GM23338 (cell line): ENCODE data around the gene AFF1. TPM values are rescaled to one million over a fixed set of nuclear protein-coding genes. Genes with fewer than 3 reads are reported as not detected.

ENCODE experiments used
- ATAC-seq: fragments of 200-7000 bp; cut with Tn5 transposase; 3 replicates; pipeline ENCODE4 v1.9.1; 2020
- DNase-seq: peaks from one replicate; pipeline ENCODE4 v3.0.0-alpha.2; 2015; ENCODE audit warnings: low spot score
- H2AFZ ChIP-seq: fragments of 200-600 bp; sonication (generic); 2 replicates; pipeline ENCODE4 v1.8.0; 2016; ENCODE audit warnings: antibody characterized with exemption, mild to moderate bottlenecking, moderate library complexity
- H3F3A ChIP-seq: fragments of 200-600 bp; sonication (generic); replicated peaks from 2 replicates; pipeline ENCODE4 v1.8.0; 2017; ENCODE audit warnings: antibody characterized with exemption, mixed run types, low read depth
- H3K27ac ChIP-seq: fragments of 200-600 bp; sonication (generic); 2 replicates; pipeline ENCODE4 v1.6.1; 2016; ENCODE audit warnings: low read depth
- H3K27me3 ChIP-seq: fragments of 200-600 bp; sonication (generic); 2 replicates; pipeline ENCODE4 v1.8.0; 2016; ENCODE audit warnings: mild to moderate bottlenecking, mixed run types, moderate library complexity; ENCODE audit not compliant: insufficient read depth
- H3K36me3 ChIP-seq: fragments of 200-600 bp; sonication (generic); 2 replicates; pipeline ENCODE4 v1.8.0; 2016; ENCODE audit warnings: mild to moderate bottlenecking; ENCODE audit not compliant: insufficient read depth
- H3K4me1 ChIP-seq: fragments of 200-600 bp; sonication (generic); 2 replicates; pipeline ENCODE4 v1.8.0; 2016; ENCODE audit warnings: mild to moderate bottlenecking, moderate library complexity; ENCODE audit not compliant: insufficient read depth
- H3K4me2 ChIP-seq: fragments of 200-600 bp; sonication (generic); 2 replicates; pipeline ENCODE4 v1.7.1; 2017; ENCODE audit warnings: mixed run types
- H3K4me3 ChIP-seq: fragments of 200-600 bp; sonication (generic); 2 replicates; pipeline ENCODE4 v1.6.1; 2016; ENCODE audit warnings: mixed run types
- H3K79me2 ChIP-seq: fragments of 200-600 bp; sonication (generic); replicated peaks from 2 replicates; pipeline ENCODE4 v1.8.0; 2017; ENCODE audit warnings: mild to moderate bottlenecking; ENCODE audit not compliant: insufficient read depth
- H3K9me2 ChIP-seq: fragments of 200-600 bp; sonication (generic); 2 replicates; pipeline ENCODE4 v1.8.0; 2017; ENCODE audit not compliant: insufficient read depth
- H4K20me1 ChIP-seq: fragments of 200-600 bp; sonication (generic); replicated peaks from 2 replicates; pipeline ENCODE4 v1.8.0; 2017; ENCODE audit warnings: mild to moderate bottlenecking; ENCODE audit not compliant: insufficient read depth
- H3K27ac Mint-ChIP-seq: 2 replicates; pipeline ENCODE4 v1.8.0; 2020; ENCODE audit warnings: inconsistent platforms, mild to moderate bottlenecking, moderate library complexity, mixed read lengths
- H3K27me3 Mint-ChIP-seq: 3 replicates; pipeline ENCODE4 v1.8.0; 2022; ENCODE audit warnings: low read depth, mild to moderate bottlenecking, moderate library complexity, mixed read lengths, inconsistent platforms; ENCODE audit not compliant: insufficient read depth, poor library complexity
- H3K36me3 Mint-ChIP-seq: 3 replicates; pipeline ENCODE4 v1.8.0; 2021; ENCODE audit warnings: low read depth, mild to moderate bottlenecking, inconsistent platforms, moderate library complexity, mixed read lengths
- H3K4me1 Mint-ChIP-seq: 3 replicates; pipeline ENCODE4 v1.8.0; 2020; ENCODE audit warnings: mild to moderate bottlenecking, inconsistent platforms, mixed read lengths
- H3K4me3 Mint-ChIP-seq: 3 replicates; pipeline ENCODE4 v1.8.0; 2021; ENCODE audit warnings: moderate library complexity, mild to moderate bottlenecking, inconsistent platforms, mixed read lengths
- H3K9me3 Mint-ChIP-seq: 3 replicates; pipeline ENCODE4 v1.8.0; 2020; ENCODE audit warnings: moderate library complexity, mild to moderate bottlenecking, inconsistent platforms, mixed read lengths
- CREB1 ChIP-seq: fragments of 250-450 bp; sonication (Bioruptor Pico); IDR thresholded peaks from 2 replicates; pipeline ENCODE4 v1.5.0; 2020; ENCODE audit warnings: low read depth, mild to moderate bottlenecking, moderate library complexity
- EZH2phosphoT487 ChIP-seq: fragments of 200-600 bp; sonication (generic); IDR thresholded peaks from one replicate; pipeline ENCODE4 v1.8.1; 2018; ENCODE audit warnings: antibody characterized with exemption; ENCODE audit not compliant: unreplicated experiment
- NANOG ChIP-seq: IDR thresholded peaks from 2 replicates; pipeline ENCODE4 v1.6.1; 2016; ENCODE audit warnings: antibody characterized with exemption, borderline replicate concordance
- POLR2AphosphoS5 ChIP-seq: IDR thresholded peaks from 2 replicates; pipeline ENCODE4 v1.6.1; 2016; ENCODE audit warnings: antibody characterized with exemption, low read depth
- ZNF114 ChIP-seq: fragments of 250-450 bp; sonication (Bioruptor Pico); IDR thresholded peaks from 2 replicates; pipeline ENCODE4 v1.5.0; 2020; ENCODE audit warnings: mild to moderate bottlenecking, moderate library complexity
- ZNF331 ChIP-seq: fragments of 250-450 bp; sonication (Bioruptor Pico); IDR thresholded peaks from 2 replicates; pipeline ENCODE4 v1.5.0; 2020; ENCODE audit warnings: low read depth, mild to moderate bottlenecking, moderate library complexity
- polyA plus RNA-seq: library from polyadenylated mRNA; unstranded; fragments of >200 nt; fragmentation: Nextera tagmentation; extraction: Ambion mirVana; gene quantifications from 2 replicates; pipeline ENCODE4 v1.2.1, GENCODE V29; 2016
- total RNA-seq: library from RNA; depleted of rRNA; stranded (reverse); fragments of >200 nt; shearing (Covaris generic); gene quantifications from 2 replicates; pipeline ENCODE4 v1.2.3, GENCODE V29; 2014
- TF ChIP-seq, protein P1 (sequence below): IDR thresholded peaks from one replicate; pipeline ENCODE4 v1.6.1; 2018; ENCODE audit warnings: antibody characterized with exemption; ENCODE audit not compliant: unreplicated experiment
- TF ChIP-seq, protein P2 (sequence below): IDR thresholded peaks from 2 replicates; pipeline ENCODE4 v1.6.1; 2016; ENCODE audit warnings: antibody characterized with exemption
- TF ChIP-seq, protein P3 (sequence below), 2 experiments: fragments of 200-600 bp in 1 of 2; sonication (generic) in 1 of 2; conservative IDR thresholded peaks; 2 replicates each; pipeline versions ENCODE4 v1.5.1 to v1.6.1; 2016 to 2017; ENCODE audit warnings: antibody characterized with exemption in 2 of 2, low read depth in 2 of 2, mild to moderate bottlenecking in 2 of 2, moderate library complexity in 1 of 2
- TF ChIP-seq, protein P4 (sequence below): fragments of 250-450 bp; sonication (Bioruptor Pico); IDR thresholded peaks from 2 replicates; pipeline ENCODE4 v1.5.0; 2020; ENCODE audit warnings: mild to moderate bottlenecking, moderate library complexity

The AFF1 gene
- total and polyA plus RNA-seq, 2 experiments from 2014 or later, result 42.6 to 67.2 TPM

DNA sequence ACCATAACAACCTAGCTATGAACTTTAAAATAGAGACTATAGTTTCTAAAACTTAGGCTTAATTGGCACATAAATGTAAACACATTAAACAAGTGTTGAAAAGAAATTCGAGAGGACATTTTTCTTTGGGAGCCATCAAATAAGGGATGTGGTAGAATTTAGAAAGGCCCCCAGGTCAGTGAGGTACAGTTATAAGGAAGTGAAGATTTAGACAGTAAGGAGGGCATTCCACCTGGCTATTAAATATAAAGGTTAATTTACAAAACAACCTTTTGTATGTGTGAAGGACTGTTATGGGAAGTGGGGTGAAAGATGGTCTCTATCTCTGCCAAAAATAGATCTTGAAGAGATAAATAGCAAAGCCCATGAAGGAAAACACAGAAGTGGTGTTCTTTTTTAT is 83.9 kb downstream of the AFF1 start (continued):
- no peak for TF ChIP-seq NANOG
- TF ChIP-seq, protein P1, sequence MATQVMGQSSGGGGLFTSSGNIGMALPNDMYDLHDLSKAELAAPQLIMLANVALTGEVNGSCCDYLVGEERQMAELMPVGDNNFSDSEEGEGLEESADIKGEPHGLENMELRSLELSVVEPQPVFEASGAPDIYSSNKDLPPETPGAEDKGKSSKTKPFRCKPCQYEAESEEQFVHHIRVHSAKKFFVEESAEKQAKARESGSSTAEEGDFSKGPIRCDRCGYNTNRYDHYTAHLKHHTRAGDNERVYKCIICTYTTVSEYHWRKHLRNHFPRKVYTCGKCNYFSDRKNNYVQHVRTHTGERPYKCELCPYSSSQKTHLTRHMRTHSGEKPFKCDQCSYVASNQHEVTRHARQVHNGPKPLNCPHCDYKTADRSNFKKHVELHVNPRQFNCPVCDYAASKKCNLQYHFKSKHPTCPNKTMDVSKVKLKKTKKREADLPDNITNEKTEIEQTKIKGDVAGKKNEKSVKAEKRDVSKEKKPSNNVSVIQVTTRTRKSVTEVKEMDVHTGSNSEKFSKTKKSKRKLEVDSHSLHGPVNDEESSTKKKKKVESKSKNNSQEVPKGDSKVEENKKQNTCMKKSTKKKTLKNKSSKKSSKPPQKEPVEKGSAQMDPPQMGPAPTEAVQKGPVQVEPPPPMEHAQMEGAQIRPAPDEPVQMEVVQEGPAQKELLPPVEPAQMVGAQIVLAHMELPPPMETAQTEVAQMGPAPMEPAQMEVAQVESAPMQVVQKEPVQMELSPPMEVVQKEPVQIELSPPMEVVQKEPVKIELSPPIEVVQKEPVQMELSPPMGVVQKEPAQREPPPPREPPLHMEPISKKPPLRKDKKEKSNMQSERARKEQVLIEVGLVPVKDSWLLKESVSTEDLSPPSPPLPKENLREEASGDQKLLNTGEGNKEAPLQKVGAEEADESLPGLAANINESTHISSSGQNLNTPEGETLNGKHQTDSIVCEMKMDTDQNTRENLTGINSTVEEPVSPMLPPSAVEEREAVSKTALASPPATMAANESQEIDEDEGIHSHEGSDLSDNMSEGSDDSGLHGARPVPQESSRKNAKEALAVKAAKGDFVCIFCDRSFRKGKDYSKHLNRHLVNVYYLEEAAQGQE, result no peak
- TF ChIP-seq, protein P2, sequence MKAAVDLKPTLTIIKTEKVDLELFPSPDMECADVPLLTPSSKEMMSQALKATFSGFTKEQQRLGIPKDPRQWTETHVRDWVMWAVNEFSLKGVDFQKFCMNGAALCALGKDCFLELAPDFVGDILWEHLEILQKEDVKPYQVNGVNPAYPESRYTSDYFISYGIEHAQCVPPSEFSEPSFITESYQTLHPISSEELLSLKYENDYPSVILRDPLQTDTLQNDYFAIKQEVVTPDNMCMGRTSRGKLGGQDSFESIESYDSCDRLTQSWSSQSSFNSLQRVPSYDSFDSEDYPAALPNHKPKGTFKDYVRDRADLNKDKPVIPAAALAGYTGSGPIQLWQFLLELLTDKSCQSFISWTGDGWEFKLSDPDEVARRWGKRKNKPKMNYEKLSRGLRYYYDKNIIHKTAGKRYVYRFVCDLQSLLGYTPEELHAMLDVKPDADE, result no peak

DNA sequence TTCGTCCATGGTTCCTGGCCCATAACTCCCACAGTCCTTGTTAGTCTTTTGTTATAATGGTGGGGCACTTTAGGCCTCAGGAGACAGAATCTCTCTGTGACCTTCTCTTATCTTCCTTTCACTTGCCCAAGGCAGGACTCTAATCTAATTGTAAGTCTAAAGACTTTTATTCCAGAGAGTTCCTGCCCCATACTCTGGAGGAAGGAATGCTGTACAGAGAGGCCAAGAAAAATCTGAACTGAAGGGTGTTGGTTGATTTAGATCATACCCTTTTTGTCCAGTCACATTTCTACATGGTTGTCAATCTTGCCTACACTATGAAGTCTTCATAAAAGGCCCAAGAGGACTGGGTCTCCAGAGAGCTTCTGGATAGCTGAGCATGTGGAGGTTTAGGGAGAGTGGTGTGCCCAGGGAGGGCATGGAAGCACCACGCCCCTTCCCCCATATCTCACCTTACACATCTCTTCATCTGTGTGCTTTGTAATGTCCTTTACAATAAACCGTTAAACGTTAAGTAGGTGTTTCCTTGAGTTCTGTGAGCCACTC is 84.5 kb downstream of the AFF1 start:
- no peak overlapping the region for H3K4me3 ChIP-seq
- DNase-seq (no peak), ATAC-seq (no peak)
- H3F3A ChIP-seq, result no peaks in the 10 kb centered on the region
- H3K4me1 Mint-ChIP-seq, result peaks cover 55% of the 10 kb centered on the region
- no peak overlapping the region for H2AFZ ChIP-seq
- H3K79me2 ChIP-seq, result peaks cover 98% of the 10 kb centered on the region
- H3K4me2 ChIP-seq, result no peak overlapping the region
- no peak overlapping the region for H3K27ac ChIP-seq
- no peak overlapping the region; the same call in 2 of the 3 replicates for H3K4me3 Mint-ChIP-seq
- no peaks in the 10 kb centered on the region for H3K27me3 ChIP-seq
- H3K36me3 Mint-ChIP-seq, result no peaks in the 10 kb centered on the region
- no peaks in the 10 kb centered on the region for H3K9me3 Mint-ChIP-seq
- no peak overlapping the region for H3K27ac Mint-ChIP-seq
- peaks cover 11% of the 10 kb centered on the region for H3K27me3 Mint-ChIP-seq
- H3K4me1 ChIP-seq, result peaks cover 35% of the 10 kb centered on the region
- no peaks in the 10 kb centered on the region for H3K36me3 ChIP-seq
- peaks cover 9% of the 10 kb centered on the region; the same call in 1 of the 2 replicates for H4K20me1 ChIP-seq
- no peaks in the 10 kb centered on the region for H3K9me2 ChIP-seq
- TF ChIP-seq ZNF114 (CRISPR knock-in tag) (no peak), POLR2AphosphoS5 (no peak), NANOG (no peak), CREB1 (no peak), ZNF331 (CRISPR knock-in tag) (no peak), EZH2phosphoT487 (no peak)
- TF ChIP-seq, protein P3, sequence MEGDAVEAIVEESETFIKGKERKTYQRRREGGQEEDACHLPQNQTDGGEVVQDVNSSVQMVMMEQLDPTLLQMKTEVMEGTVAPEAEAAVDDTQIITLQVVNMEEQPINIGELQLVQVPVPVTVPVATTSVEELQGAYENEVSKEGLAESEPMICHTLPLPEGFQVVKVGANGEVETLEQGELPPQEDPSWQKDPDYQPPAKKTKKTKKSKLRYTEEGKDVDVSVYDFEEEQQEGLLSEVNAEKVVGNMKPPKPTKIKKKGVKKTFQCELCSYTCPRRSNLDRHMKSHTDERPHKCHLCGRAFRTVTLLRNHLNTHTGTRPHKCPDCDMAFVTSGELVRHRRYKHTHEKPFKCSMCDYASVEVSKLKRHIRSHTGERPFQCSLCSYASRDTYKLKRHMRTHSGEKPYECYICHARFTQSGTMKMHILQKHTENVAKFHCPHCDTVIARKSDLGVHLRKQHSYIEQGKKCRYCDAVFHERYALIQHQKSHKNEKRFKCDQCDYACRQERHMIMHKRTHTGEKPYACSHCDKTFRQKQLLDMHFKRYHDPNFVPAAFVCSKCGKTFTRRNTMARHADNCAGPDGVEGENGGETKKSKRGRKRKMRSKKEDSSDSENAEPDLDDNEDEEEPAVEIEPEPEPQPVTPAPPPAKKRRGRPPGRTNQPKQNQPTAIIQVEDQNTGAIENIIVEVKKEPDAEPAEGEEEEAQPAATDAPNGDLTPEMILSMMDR (conservative IDR thresholded peaks at IDR 0.05; ENCODE audit: low read depth in 2 of 2), result no peak
- TF ChIP-seq, protein P2, result no peak
- TF ChIP-seq, protein P4, sequence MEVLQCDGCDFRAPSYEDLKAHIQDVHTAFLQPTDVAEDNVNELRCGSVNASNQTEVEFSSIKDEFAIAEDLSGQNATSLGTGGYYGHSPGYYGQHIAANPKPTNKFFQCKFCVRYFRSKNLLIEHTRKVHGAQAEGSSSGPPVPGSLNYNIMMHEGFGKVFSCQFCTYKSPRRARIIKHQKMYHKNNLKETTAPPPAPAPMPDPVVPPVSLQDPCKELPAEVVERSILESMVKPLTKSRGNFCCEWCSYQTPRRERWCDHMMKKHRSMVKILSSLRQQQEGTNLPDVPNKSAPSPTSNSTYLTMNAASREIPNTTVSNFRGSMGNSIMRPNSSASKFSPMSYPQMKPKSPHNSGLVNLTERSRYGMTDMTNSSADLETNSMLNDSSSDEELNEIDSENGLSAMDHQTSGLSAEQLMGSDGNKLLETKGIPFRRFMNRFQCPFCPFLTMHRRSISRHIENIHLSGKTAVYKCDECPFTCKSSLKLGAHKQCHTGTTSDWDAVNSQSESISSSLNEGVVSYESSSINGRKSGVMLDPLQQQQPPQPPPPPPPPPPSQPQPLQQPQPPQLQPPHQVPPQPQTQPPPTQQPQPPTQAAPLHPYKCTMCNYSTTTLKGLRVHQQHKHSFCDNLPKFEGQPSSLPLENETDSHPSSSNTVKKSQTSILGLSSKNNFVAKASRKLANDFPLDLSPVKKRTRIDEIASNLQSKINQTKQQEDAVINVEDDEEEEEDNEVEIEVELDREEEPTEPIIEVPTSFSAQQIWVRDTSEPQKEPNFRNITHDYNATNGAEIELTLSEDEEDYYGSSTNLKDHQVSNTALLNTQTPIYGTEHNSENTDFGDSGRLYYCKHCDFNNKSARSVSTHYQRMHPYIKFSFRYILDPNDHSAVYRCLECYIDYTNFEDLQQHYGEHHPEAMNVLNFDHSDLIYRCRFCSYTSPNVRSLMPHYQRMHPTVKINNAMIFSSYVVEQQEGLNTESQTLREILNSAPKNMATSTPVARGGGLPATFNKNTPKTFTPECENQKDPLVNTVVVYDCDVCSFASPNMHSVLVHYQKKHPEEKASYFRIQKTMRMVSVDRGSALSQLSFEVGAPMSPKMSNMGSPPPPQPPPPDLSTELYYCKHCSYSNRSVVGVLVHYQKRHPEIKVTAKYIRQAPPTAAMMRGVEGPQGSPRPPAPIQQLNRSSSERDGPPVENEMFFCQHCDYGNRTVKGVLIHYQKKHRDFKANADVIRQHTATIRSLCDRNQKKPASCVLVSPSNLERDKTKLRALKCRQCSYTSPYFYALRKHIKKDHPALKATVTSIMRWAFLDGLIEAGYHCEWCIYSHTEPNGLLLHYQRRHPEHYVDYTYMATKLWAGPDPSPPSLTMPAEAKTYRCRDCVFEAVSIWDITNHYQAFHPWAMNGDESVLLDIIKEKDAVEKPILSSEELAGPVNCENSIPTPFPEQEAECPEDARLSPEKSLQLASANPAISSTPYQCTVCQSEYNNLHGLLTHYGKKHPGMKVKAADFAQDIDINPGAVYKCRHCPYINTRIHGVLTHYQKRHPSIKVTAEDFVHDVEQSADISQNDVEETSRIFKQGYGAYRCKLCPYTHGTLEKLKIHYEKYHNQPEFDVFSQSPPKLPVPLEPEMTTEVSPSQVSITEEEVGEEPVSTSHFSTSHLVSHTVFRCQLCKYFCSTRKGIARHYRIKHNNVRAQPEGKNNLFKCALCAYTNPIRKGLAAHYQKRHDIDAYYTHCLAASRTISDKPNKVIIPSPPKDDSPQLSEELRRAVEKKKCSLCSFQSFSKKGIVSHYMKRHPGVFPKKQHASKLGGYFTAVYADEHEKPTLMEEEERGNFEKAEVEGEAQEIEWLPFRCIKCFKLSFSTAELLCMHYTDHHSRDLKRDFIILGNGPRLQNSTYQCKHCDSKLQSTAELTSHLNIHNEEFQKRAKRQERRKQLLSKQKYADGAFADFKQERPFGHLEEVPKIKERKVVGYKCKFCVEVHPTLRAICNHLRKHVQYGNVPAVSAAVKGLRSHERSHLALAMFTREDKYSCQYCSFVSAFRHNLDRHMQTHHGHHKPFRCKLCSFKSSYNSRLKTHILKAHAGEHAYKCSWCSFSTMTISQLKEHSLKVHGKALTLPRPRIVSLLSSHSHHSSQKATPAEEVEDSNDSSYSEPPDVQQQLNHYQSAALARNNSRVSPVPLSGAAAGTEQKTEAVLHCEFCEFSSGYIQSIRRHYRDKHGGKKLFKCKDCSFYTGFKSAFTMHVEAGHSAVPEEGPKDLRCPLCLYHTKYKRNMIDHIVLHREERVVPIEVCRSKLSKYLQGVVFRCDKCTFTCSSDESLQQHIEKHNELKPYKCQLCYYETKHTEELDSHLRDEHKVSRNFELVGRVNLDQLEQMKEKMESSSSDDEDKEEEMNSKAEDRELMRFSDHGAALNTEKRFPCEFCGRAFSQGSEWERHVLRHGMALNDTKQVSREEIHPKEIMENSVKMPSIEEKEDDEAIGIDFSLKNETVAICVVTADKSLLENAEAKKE (CRISPR knock-in tag), result no peak
